HepG2 (cell line): ENCODE measurements around the gene EIF3B. TPM values are rescaled to one million over a fixed set of nuclear protein-coding genes. Genes with fewer than 3 reads are reported as not detected.
"Not testable (repeated sequence)": the region's sequence is repeated elsewhere in the genome, so short reads cannot be mapped to it uniquely, and the experiment has no call there.

Experiments
- ATAC-seq: fragments of 200-7000 bp; cut with Tn5 transposase; 3 replicates; pipeline ENCODE4 v1.9.1; 2020; ENCODE audit warnings: mild to moderate bottlenecking, moderate library complexity
- BruUV-seq: library from RNA; stranded (reverse); fragments of 400-500 nt; replicated peaks from 2 replicates; lab custom pipeline; 2021; lab: Mats Ljungman, UMichigan
- CTCF ChIA-PET: fragments of 300-600 bp; formaldehyde crosslinking; extraction: SDS; loops from one replicate; lab custom pipeline; 2021; ENCODE audit warnings: low total read pairs, inconsistent platforms, low intra/inter-chr PET ratio; lab: Yijun Ruan, JAX
- POLR2A ChIA-PET: fragments of 350-600 bp; sonication (Branson Sonifier 250); formaldehyde crosslinking; loops from one replicate; lab custom pipeline; 2020; ENCODE audit warnings: antibody characterized with exemption, inconsistent platforms; lab: Yijun Ruan, JAX
- DNase-seq: peaks from one replicate; pipeline ENCODE4 v3.0.0-alpha.2; 2015; ENCODE audit warnings: low spot score
- FAIRE-seq: peaks from 3 replicates; lab custom pipeline; 2011; peaks lifted over from hg19 to GRCh38; lab: Jason Lieb, UNC
- H2AFZ ChIP-seq: one replicate; pipeline ENCODE4 v1.6.1; 2011; ENCODE audit warnings: low read length, inconsistent platforms
- H3K27ac ChIP-seq: fragments of 300-600 bp; 3 replicates; pipeline ENCODE4 v1.8.0; 2011; ENCODE audit warnings: mixed run types, mild to moderate bottlenecking, mixed read lengths, low read length, inconsistent platforms; ENCODE audit not compliant: insufficient read depth; ENCODE audit errors: extremely low read length
- H3K27me3 ChIP-seq, 2 experiments: fragments of 200-600 bp in 1 of 2; 2 replicates in 1 of 2; 3 replicates in 1 of 2; pipeline versions ENCODE4 v1.6.0 to v1.8.0; 2011; ENCODE audit warnings: low read length in 2 of 2, mild to moderate bottlenecking in 2 of 2, moderate library complexity in 2 of 2, inconsistent platforms in 1 of 2; ENCODE audit not compliant: insufficient read depth in 2 of 2, control insufficient read depth in 1 of 2
- H3K36me3 ChIP-seq, 2 experiments: fragments of 200-600 bp in 1 of 2; replicated peaks in 1 of 2; 2 replicates in 1 of 2; 3 replicates in 1 of 2; pipeline versions ENCODE4 v1.5.1 to v1.8.0; 2011; ENCODE audit warnings: low read length in 2 of 2, inconsistent platforms in 1 of 2; ENCODE audit not compliant: insufficient read depth in 2 of 2, control insufficient read depth in 1 of 2
- H3K4me1 ChIP-seq: 2 replicates; pipeline ENCODE4 v1.5.1; 2012; ENCODE audit warnings: low read length, inconsistent platforms; ENCODE audit not compliant: insufficient read depth
- H3K4me2 ChIP-seq: 2 replicates; pipeline ENCODE4 v1.6.0; 2011; ENCODE audit warnings: low read depth, low read length, inconsistent platforms
- H3K4me3 ChIP-seq, 3 experiments: fragments of 200-600 bp in 1 of 3; sonication (generic), shearing (Covaris generic) in 1 of 3; replicated peaks in 1 of 3; 2 replicates each; pipeline ENCODE4 v1.5.1; 2011 to 2016; ENCODE audit warnings: low read length in 3 of 3, inconsistent platforms in 2 of 3, low read depth in 2 of 3, mild to moderate bottlenecking in 2 of 3, control low read depth in 1 of 3, mixed read lengths in 1 of 3; ENCODE audit not compliant: insufficient read depth in 1 of 3
- H3K79me2 ChIP-seq: one replicate; pipeline ENCODE4 v1.6.1; 2011; ENCODE audit warnings: low read length, inconsistent platforms; ENCODE audit not compliant: insufficient read depth
- H3K9ac ChIP-seq: 2 replicates; pipeline ENCODE4 v1.6.0; 2011; ENCODE audit warnings: mild to moderate bottlenecking, low read depth, low read length, inconsistent platforms; ENCODE audit not compliant: insufficient read depth
- H3K9me3 ChIP-seq: 2 replicates; pipeline ENCODE4 v1.5.1; 2012; ENCODE audit warnings: mild to moderate bottlenecking, low read length
- H4K20me1 ChIP-seq: 2 replicates; pipeline ENCODE4 v1.6.0; 2011; ENCODE audit warnings: inconsistent platforms, mild to moderate bottlenecking, low read length, moderate library complexity; ENCODE audit not compliant: insufficient read depth
- ASH2L ChIP-seq: fragments of 300-600, 200-600 bp; sonication (generic); IDR thresholded peaks from 2 replicates; pipeline ENCODE4 v1.7.0; 2017; ENCODE audit warnings: low read depth, mild to moderate bottlenecking, moderate library complexity, mixed read lengths, low read length; ENCODE audit not compliant: insufficient read length
- FOSL2 ChIP-seq: sonication (generic); formaldehyde crosslinking; IDR thresholded peaks from 2 replicates; pipeline ENCODE4 v1.4.0; 2020; ENCODE audit warnings: missing genetic modification reagents
- NR1H2 ChIP-seq: sonication (generic); formaldehyde crosslinking; IDR thresholded peaks from 2 replicates; pipeline ENCODE4 v1.8.1; 2022; ENCODE audit warnings: low read depth, missing genetic modification reagents, borderline replicate concordance
- PCBP2 ChIP-seq: fragments of 200-400 bp; formaldehyde crosslinking; optimal IDR thresholded peaks from 2 replicates; pipeline ENCODE3; 2018; ENCODE audit warnings: low read length, low read depth; ENCODE audit not compliant: poor library complexity, severe bottlenecking
- ZBTB42 ChIP-seq: sonication (generic); formaldehyde crosslinking; IDR thresholded peaks from 2 replicates; pipeline ENCODE4 v1.5.0; 2020; ENCODE audit warnings: mild to moderate bottlenecking, missing genetic modification reagents
- ZNF337 ChIP-seq: sonication (generic); formaldehyde crosslinking; IDR thresholded peaks from 2 replicates; pipeline ENCODE4 v1.5.1; 2020; ENCODE audit warnings: missing genetic modification reagents, low read depth, mild to moderate bottlenecking, borderline replicate concordance
- WGBS: methylation state at CpG from one replicate; pipeline ENCODE4 v1.1.6; 2017; ENCODE audit warnings: low lambda C conversion rate; 5-methylcytosine and 5-hydroxymethylcytosine counted together
- in situ Hi-C: cut with HindIII; loops from 2 replicates; pipeline ENCODE4 v1.10.0; 2017; ENCODE audit warnings: low pct_unique_long_range_greater_than_20kb; ENCODE audit not compliant: extremely low pct_ligation_motif_present
- intact Hi-C: fragments of 100-400 bp; cut with micrococcal nuclease; formaldehyde crosslinking; loops from one replicate; pipeline ENCODE4 v1.10.0; 2022; ENCODE audit not compliant: unreplicated experiment
- polyA plus RNA-seq, 8 experiments: library from polyadenylated mRNA; depleted of rRNA in 3 of 8; stranded (reverse) in 7 of 8; unstranded in 1 of 8; fragments of >200 nt; fragmentation: Illumina TruSeq in 4 of 8; extraction: Trizol in 4 of 8; gene quantifications; 2 replicates each; pipeline versions ENCODE4 v1.2.1 to v1.2.3, GENCODE V29; 2011 to 2016; ENCODE audit warnings: low read depth in 4 of 8, missing spikeins in 1 of 8, mixed read lengths in 1 of 8; ENCODE audit not compliant: insufficient read depth in 1 of 8
- total RNA-seq, 5 experiments: library from RNA; depleted of rRNA; stranded (reverse); fragments of >200 nt; fragmentation: Illumina TruSeq; extraction: Trizol; gene quantifications; 2 replicates each; pipeline ENCODE4 v1.2.3, GENCODE V29; 2016; ENCODE audit warnings: low read depth in 1 of 5
- TF ChIP-seq, protein P1 (sequence below): fragments of 450-650 bp; IDR thresholded peaks from 2 replicates; pipeline ENCODE4 v1.6.1; 2016
- TF ChIP-seq, protein P2 (sequence below): sonication (generic); formaldehyde crosslinking; IDR thresholded peaks from 2 replicates; pipeline ENCODE4 v1.9.0; 2021; ENCODE audit warnings: missing genetic modification reagents, borderline replicate concordance
- TF ChIP-seq, protein P3 (sequence below): sonication (generic); formaldehyde crosslinking; conservative IDR thresholded peaks from 2 replicates; pipeline ENCODE4 v1.8.0; 2022; ENCODE audit warnings: low read depth, missing genetic modification reagents
- TF ChIP-seq, protein P4 (sequence below): sonication (generic); formaldehyde crosslinking; IDR thresholded peaks from 2 replicates; pipeline ENCODE4 v1.4.0; 2020; ENCODE audit warnings: missing genetic modification reagents

EIF3B gene
- total and polyA plus RNA-seq, 2 of the 13 experiments (the other 11 are each of a cell fraction or from before 2014, with no cell fraction given): 92.2 to 241 TPM

DNA sequence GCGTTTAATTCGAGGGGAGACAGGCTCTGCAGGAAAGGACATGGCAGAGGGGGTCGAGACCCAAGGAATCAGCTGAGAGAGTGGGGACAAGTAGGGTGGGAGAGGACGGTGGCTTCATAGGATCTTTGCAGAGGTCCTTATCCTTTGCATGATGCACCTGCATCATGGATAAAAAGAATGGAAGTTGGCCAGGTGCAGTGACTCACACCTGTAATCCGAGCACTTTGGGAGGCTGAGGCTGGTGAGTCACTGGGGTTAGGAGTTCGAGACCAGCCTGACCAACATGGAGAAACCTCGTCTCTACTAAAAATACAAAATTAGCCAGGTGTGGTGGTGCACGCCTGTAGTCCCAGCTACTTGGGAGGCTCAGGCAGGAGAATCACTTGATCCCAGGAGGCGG is 31.5 kb downstream of the EIF3B start:
- CTCF ChIA-PET: not testable (repeated sequence)

DNA sequence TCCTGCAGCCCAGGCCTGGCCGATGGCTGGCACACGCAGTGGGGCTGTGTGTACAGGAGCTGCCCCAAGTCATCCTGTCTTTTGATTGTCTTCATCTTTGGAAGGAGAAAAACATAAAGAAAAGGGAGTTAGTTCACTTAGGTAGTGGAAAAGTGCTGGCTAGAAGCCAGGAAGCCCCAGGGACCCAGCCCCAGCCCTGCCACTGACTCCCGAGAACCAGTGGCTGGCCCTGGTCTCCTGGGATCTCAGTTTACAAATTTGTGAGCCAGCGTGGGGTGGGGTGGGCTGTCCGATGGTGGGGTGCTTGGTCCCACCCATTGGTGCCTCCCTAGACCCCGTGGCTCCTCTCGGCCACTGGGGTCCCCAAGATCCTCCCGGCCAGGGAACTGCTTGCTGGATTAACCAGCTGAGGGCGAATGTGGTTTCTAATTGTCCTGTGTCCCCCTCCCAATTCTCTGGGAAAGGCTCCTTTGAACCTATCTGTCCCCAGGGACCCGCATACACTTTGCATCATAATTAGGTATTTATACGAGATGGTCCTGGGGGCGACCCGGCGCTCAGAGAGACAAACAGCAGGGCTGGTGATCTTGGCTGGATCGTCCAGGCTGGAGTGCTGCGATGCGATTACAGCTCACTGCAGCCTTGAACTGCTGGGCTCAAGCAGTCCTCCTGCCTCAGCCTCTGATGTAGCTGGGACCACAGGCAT is 32.5 kb downstream of the EIF3B start:
- Histone ChIP-seq H3K27me3 (no peaks in the 10 kb centered on the region), H3K4me2 (no peak overlapping the region), H3K4me3 (no peak overlapping the region), H2AFZ (no peak overlapping the region), H3K9me3 (no peaks in the 10 kb centered on the region), H4K20me1 (no peaks in the 10 kb centered on the region), H3K9ac (no peak overlapping the region), H3K36me3 (peaks cover 0 to 6% of the 10 kb centered on the region in 2 experiments; a peak in 3 of 5 replicates), H3K4me1 (peaks cover 32% of the 10 kb centered on the region), H3K27ac (no peak overlapping the region), H3K79me2 (no peaks in the 10 kb centered on the region)
- FAIRE-seq (no peak), ATAC-seq (no peak), DNase-seq (no peak)
- intact Hi-C loops: no loop called here
- BruUV-seq: no TSS peak
- in situ Hi-C loops: loop anchor here (10.0 kb wide), 1 partner anchor 48 kb away; no protein-coding TSS in a partner anchor
- 97% methylated on average over 14 of the region's 17 CpGs for WGBS
- ChIA-PET POLR2A (no interaction called here), CTCF (no interaction called here)
- TF ChIP-seq, protein P1, sequence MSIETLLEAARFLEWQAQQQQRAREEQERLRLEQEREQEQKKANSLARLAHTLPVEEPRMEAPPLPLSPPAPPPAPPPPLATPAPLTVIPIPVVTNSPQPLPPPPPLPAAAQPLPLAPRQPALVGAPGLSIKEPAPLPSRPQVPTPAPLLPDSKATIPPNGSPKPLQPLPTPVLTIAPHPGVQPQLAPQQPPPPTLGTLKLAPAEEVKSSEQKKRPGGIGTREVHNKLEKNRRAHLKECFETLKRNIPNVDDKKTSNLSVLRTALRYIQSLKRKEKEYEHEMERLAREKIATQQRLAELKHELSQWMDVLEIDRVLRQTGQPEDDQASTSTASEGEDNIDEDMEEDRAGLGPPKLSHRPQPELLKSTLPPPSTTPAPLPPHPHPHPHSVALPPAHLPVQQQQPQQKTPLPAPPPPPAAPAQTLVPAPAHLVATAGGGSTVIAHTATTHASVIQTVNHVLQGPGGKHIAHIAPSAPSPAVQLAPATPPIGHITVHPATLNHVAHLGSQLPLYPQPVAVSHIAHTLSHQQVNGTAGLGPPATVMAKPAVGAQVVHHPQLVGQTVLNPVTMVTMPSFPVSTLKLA: no peak
- no peak for TF ChIP-seq ZBTB42 (CRISPR knock-in tag)
- TF ChIP-seq PCBP2: no peak
- TF ChIP-seq, protein P2, sequence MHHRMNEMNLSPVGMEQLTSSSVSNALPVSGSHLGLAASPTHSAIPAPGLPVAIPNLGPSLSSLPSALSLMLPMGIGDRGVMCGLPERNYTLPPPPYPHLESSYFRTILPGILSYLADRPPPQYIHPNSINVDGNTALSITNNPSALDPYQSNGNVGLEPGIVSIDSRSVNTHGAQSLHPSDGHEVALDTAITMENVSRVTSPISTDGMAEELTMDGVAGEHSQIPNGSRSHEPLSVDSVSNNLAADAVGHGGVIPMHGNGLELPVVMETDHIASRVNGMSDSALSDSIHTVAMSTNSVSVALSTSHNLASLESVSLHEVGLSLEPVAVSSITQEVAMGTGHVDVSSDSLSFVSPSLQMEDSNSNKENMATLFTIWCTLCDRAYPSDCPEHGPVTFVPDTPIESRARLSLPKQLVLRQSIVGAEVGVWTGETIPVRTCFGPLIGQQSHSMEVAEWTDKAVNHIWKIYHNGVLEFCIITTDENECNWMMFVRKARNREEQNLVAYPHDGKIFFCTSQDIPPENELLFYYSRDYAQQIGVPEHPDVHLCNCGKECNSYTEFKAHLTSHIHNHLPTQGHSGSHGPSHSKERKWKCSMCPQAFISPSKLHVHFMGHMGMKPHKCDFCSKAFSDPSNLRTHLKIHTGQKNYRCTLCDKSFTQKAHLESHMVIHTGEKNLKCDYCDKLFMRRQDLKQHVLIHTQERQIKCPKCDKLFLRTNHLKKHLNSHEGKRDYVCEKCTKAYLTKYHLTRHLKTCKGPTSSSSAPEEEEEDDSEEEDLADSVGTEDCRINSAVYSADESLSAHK: no peak
- TF ChIP-seq, protein P3, sequence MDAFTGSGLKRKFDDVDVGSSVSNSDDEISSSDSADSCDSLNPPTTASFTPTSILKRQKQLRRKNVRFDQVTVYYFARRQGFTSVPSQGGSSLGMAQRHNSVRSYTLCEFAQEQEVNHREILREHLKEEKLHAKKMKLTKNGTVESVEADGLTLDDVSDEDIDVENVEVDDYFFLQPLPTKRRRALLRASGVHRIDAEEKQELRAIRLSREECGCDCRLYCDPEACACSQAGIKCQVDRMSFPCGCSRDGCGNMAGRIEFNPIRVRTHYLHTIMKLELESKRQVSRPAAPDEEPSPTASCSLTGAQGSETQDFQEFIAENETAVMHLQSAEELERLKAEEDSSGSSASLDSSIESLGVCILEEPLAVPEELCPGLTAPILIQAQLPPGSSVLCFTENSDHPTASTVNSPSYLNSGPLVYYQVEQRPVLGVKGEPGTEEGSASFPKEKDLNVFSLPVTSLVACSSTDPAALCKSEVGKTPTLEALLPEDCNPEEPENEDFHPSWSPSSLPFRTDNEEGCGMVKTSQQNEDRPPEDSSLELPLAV (CRISPR knock-in tag): no peak
- TF ChIP-seq ASH2L: no peak
- TF ChIP-seq, protein P4, sequence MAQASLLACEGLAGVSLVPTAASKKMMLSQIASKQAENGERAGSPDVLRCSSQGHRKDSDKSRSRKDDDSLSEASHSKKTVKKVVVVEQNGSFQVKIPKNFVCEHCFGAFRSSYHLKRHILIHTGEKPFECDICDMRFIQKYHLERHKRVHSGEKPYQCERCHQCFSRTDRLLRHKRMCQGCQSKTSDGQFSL: no peak
- TF ChIP-seq NR1H2 (CRISPR knock-in tag): no peak
- TF ChIP-seq ZNF337: no peak

More for the DNA sequence above, 31.5 kb downstream of the EIF3B start:
- H3K27ac ChIP-seq, H3K27me3 ChIP-seq, H3K79me2 ChIP-seq, H3K9ac ChIP-seq, POLR2A ChIA-PET, DNase-seq, H3K9me3 ChIP-seq, H2AFZ ChIP-seq, H4K20me1 ChIP-seq, BruUV-seq, ATAC-seq, intact Hi-C loops, FAIRE-seq, H3K4me3 ChIP-seq, H3K4me2 ChIP-seq: not testable (repeated sequence)
- Histone ChIP-seq H3K4me1 (peaks cover 22% of the 10 kb centered on the region), H3K36me3 (peaks cover 3 to 16% of the 10 kb centered on the region in 2 experiments; a peak in 4 of 5 replicates)
- in situ Hi-C loops: loop anchor here (10.0 kb wide), 1 partner anchor 49 kb away; no protein-coding TSS in a partner anchor
- WGBS: 92% methylated on average over 9 of the region's 9 CpGs
- TF ChIP-seq FOSL2 (CRISPR knock-in tag): 0 out of 2 replicates have a peak, but pooled peaks have one; percentile 14
